ENCODE results near the gene NFIA.

- TF ChIP-seq CTCF (IDR thresholded peaks at IDR 0.05) (no peak), EZH2 (IDR thresholded peaks at IDR 0.05; ENCODE audit: borderline replicate concordance, insufficient read depth, low read depth, low read length, poor library complexity, severe bottlenecking) (no peak)
Observed at GRCh38 chr1:61426885-61427284, 344.5 kb downstream of the NFIA start.

Data from B cell (primary cell).